ENCODE data around the gene SLC22A14. TPM values are rescaled to one million over a fixed set of nuclear protein-coding genes. Genes with fewer than 3 reads are reported as not detected.

SLC22A14 gene
- total and polyA plus RNA-seq, 10 of the 15 experiments (the other 5 are each of a cell fraction or from before 2014, with no cell fraction given) = not detected

DNA sequence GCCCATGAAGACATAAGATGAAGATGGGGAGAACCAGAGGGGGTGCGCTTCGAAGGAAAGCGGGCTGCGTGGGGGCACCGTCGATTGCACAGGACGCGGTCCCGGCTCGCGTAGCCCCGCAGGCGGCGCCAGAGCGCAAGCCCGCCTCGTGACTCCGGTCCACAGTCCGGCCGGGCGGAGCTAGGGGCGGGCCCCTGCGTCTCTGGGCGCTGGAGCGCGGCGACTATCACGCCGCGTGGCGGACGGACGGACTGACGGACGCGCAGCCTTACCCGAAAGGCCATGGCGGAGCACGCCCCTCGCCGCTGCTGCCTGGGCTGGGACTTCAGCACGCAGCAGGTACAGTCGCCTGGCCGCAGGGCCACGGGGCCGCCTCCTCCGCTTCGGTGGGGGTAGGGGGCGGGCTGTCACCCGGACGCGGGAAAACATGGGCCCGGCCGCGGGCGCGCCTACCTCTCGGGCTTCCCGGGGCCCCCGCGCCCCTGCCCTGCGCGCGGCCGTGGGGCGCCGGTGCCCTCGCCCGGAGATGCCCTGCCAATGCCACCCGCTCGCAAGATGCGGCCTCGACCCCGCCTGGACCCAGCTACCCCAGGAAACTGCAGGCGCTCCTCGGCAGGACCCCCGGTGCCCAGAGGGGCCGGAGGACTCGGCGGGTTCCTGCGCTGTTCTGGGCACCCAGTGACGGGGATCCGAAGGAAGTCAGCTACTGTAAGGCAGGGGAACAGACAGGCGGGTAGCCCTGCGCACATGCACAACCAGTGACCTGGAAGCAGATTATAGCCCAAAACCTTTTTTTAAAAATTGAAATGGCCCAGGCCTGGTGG lies 64.7 kb downstream of the SLC22A14 start, which contains the start of gene XYLB (continued):
- TF ChIP-seq HDAC2 (IDR thresholded peaks at IDR 0.05) (no peak), FOXK2 (IDR thresholded peaks at IDR 0.05) (no peak), NR2C1 (IDR thresholded peaks at IDR 0.05) (peak; percentile 52; the same call in 1 of the 2 replicates), CEBPB (IDR thresholded peaks at IDR 0.05; ENCODE audit: borderline replicate concordance in 1 of 2, low read depth in 2 of 2, low read length in 2 of 2) (no peak), DPF2 (IDR thresholded peaks at IDR 0.05) (peak; percentile 78; the same call in 1 of the 2 replicates), KDM1A (IDR thresholded peaks at IDR 0.05; ENCODE audit: borderline replicate concordance) (no peak), HCFC1 (IDR thresholded peaks at IDR 0.05; ENCODE audit: low read length) (no peak; the same call in 1 of the 2 replicates), NRF1 (conservative IDR thresholded peaks at IDR 0.05; ENCODE audit: low read depth, low read length) (no peak), FOS (IDR thresholded peaks at IDR 0.05; ENCODE audit: borderline replicate concordance, extremely low read depth, insufficient read length) (no peak), ETV6 (conservative IDR thresholded peaks at IDR 0.05 in 1 of 2, IDR thresholded peaks at IDR 0.05 in 1 of 2; ENCODE audit: borderline replicate concordance in 1 of 2, low read depth in 1 of 2) (no peak), RCOR1 (conservative IDR thresholded peaks at IDR 0.05; ENCODE audit: low read depth, low read length) (0 out of 2 replicates have a peak, but pooled peaks have one; percentile 34), RELA (IDR thresholded peaks at IDR 0.05; ENCODE audit: borderline replicate concordance, partially characterized antibody) (no peak)
- TF ChIP-seq, protein P1, sequence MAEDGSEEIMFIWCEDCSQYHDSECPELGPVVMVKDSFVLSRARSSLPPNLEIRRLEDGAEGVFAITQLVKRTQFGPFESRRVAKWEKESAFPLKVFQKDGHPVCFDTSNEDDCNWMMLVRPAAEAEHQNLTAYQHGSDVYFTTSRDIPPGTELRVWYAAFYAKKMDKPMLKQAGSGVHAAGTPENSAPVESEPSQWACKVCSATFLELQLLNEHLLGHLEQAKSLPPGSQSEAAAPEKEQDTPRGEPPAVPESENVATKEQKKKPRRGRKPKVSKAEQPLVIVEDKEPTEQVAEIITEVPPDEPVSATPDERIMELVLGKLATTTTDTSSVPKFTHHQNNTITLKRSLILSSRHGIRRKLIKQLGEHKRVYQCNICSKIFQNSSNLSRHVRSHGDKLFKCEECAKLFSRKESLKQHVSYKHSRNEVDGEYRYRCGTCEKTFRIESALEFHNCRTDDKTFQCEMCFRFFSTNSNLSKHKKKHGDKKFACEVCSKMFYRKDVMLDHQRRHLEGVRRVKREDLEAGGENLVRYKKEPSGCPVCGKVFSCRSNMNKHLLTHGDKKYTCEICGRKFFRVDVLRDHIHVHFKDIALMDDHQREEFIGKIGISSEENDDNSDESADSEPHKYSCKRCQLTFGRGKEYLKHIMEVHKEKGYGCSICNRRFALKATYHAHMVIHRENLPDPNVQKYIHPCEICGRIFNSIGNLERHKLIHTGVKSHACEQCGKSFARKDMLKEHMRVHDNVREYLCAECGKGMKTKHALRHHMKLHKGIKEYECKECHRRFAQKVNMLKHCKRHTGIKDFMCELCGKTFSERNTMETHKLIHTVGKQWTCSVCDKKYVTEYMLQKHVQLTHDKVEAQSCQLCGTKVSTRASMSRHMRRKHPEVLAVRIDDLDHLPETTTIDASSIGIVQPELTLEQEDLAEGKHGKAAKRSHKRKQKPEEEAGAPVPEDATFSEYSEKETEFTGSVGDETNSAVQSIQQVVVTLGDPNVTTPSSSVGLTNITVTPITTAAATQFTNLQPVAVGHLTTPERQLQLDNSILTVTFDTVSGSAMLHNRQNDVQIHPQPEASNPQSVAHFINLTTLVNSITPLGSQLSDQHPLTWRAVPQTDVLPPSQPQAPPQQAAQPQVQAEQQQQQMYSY (CRISPR knock-in tag; IDR thresholded peaks at IDR 0.05) = no peak
- TF ChIP-seq, protein P2, sequence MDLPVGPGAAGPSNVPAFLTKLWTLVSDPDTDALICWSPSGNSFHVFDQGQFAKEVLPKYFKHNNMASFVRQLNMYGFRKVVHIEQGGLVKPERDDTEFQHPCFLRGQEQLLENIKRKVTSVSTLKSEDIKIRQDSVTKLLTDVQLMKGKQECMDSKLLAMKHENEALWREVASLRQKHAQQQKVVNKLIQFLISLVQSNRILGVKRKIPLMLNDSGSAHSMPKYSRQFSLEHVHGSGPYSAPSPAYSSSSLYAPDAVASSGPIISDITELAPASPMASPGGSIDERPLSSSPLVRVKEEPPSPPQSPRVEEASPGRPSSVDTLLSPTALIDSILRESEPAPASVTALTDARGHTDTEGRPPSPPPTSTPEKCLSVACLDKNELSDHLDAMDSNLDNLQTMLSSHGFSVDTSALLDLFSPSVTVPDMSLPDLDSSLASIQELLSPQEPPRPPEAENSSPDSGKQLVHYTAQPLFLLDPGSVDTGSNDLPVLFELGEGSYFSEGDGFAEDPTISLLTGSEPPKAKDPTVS (IDR thresholded peaks at IDR 0.05; ENCODE audit: low read depth, low read length) = no peak
- TF ChIP-seq, protein P3, sequence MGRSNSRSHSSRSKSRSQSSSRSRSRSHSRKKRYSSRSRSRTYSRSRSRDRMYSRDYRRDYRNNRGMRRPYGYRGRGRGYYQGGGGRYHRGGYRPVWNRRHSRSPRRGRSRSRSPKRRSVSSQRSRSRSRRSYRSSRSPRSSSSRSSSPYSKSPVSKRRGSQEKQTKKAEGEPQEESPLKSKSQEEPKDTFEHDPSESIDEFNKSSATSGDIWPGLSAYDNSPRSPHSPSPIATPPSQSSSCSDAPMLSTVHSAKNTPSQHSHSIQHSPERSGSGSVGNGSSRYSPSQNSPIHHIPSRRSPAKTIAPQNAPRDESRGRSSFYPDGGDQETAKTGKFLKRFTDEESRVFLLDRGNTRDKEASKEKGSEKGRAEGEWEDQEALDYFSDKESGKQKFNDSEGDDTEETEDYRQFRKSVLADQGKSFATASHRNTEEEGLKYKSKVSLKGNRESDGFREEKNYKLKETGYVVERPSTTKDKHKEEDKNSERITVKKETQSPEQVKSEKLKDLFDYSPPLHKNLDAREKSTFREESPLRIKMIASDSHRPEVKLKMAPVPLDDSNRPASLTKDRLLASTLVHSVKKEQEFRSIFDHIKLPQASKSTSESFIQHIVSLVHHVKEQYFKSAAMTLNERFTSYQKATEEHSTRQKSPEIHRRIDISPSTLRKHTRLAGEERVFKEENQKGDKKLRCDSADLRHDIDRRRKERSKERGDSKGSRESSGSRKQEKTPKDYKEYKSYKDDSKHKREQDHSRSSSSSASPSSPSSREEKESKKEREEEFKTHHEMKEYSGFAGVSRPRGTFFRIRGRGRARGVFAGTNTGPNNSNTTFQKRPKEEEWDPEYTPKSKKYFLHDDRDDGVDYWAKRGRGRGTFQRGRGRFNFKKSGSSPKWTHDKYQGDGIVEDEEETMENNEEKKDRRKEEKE (IDR thresholded peaks at IDR 0.05) = no peak
- TF ChIP-seq, protein P4, sequence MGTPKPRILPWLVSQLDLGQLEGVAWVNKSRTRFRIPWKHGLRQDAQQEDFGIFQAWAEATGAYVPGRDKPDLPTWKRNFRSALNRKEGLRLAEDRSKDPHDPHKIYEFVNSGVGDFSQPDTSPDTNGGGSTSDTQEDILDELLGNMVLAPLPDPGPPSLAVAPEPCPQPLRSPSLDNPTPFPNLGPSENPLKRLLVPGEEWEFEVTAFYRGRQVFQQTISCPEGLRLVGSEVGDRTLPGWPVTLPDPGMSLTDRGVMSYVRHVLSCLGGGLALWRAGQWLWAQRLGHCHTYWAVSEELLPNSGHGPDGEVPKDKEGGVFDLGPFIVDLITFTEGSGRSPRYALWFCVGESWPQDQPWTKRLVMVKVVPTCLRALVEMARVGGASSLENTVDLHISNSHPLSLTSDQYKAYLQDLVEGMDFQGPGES (IDR thresholded peaks at IDR 0.05) = no peak
- TF ChIP-seq, protein P5, sequence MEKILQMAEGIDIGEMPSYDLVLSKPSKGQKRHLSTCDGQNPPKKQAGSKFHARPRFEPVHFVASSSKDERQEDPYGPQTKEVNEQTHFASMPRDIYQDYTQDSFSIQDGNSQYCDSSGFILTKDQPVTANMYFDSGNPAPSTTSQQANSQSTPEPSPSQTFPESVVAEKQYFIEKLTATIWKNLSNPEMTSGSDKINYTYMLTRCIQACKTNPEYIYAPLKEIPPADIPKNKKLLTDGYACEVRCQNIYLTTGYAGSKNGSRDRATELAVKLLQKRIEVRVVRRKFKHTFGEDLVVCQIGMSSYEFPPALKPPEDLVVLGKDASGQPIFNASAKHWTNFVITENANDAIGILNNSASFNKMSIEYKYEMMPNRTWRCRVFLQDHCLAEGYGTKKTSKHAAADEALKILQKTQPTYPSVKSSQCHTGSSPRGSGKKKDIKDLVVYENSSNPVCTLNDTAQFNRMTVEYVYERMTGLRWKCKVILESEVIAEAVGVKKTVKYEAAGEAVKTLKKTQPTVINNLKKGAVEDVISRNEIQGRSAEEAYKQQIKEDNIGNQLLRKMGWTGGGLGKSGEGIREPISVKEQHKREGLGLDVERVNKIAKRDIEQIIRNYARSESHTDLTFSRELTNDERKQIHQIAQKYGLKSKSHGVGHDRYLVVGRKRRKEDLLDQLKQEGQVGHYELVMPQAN (conservative IDR thresholded peaks at IDR 0.05) = peak; percentile 74
